AG09309 (cell line): ENCODE measurements around the gene UGT1A4.

ENCODE experiments used
- DNase-seq: peaks from one replicate; pipeline ENCODE4 v3.0.0-alpha.2; 2010; ENCODE audit warnings: low read depth
- H3K4me3 ChIP-seq: 2 replicates; pipeline ENCODE4 v1.5.1; 2011; ENCODE audit warnings: mild to moderate bottlenecking, low read depth, low read length, moderate library complexity; ENCODE audit not compliant: control insufficient read depth
- CTCF ChIP-seq: IDR thresholded peaks from 2 replicates; pipeline ENCODE4 v1.5.1; 2011; ENCODE audit warnings: mild to moderate bottlenecking, low read depth, low read length, inconsistent platforms; ENCODE audit not compliant: insufficient read depth, control insufficient read depth; ENCODE audit errors: missing control alignments

UGT1A4 gene

GRCh38 chr2:233800208-233800607 is 81.7 kb downstream of the UGT1A4 start:
- H3K4me3 ChIP-seq = no peak overlapping the region
- DNase-seq = no peak
- TF ChIP-seq CTCF = no peak

- DNase-seq = no peak
- H3K4me3 ChIP-seq = no peak overlapping the region
- TF ChIP-seq CTCF = no peak
Measured at GRCh38 chr2:233801357-233802131, 83.0 kb downstream of the UGT1A4 start.

- no peak overlapping the region for H3K4me3 ChIP-seq
- no peak for DNase-seq
- no peak for TF ChIP-seq CTCF
Measured at GRCh38 chr2:233802132-233802815, 83.7 kb downstream of the UGT1A4 start.

- no peak for TF ChIP-seq CTCF
- DNase-seq = no peak
- H3K4me3 ChIP-seq = no peak overlapping the region
Measured at GRCh38 chr2:233803292-233803911, 84.9 kb downstream of the UGT1A4 start.

GRCh38 chr2:233803994-233804393 is 85.5 kb downstream of the UGT1A4 start:
- no peak for DNase-seq
- TF ChIP-seq CTCF = no peak
- no peak overlapping the region for H3K4me3 ChIP-seq

- no peak overlapping the region for H3K4me3 ChIP-seq
- no peak for DNase-seq
- no peak for TF ChIP-seq CTCF
Measured at GRCh38 chr2:233807215-233807865, 88.8 kb downstream of the UGT1A4 start.
